Glomerular endothelial cell (primary cell): ENCODE data around the gene MSI2. TPM values are rescaled to one million over a fixed set of nuclear protein-coding genes. Genes with fewer than 3 reads are reported as not detected.

Experiments
- DNase-seq: peaks from one replicate; pipeline ENCODE4 v3.0.0-alpha.2; 2011; ENCODE audit warnings: low read depth, low spot score; ENCODE audit errors: extremely low read depth
- total RNA-seq: library from RNA; depleted of rRNA; stranded (reverse); fragments of >200 nt; gene quantifications from 2 replicates; pipeline ENCODE4 v1.2.3, GENCODE V29; 2015

Gene MSI2
- total RNA-seq, 1 donor from 2014 or later = 15.9 TPM

DNA sequence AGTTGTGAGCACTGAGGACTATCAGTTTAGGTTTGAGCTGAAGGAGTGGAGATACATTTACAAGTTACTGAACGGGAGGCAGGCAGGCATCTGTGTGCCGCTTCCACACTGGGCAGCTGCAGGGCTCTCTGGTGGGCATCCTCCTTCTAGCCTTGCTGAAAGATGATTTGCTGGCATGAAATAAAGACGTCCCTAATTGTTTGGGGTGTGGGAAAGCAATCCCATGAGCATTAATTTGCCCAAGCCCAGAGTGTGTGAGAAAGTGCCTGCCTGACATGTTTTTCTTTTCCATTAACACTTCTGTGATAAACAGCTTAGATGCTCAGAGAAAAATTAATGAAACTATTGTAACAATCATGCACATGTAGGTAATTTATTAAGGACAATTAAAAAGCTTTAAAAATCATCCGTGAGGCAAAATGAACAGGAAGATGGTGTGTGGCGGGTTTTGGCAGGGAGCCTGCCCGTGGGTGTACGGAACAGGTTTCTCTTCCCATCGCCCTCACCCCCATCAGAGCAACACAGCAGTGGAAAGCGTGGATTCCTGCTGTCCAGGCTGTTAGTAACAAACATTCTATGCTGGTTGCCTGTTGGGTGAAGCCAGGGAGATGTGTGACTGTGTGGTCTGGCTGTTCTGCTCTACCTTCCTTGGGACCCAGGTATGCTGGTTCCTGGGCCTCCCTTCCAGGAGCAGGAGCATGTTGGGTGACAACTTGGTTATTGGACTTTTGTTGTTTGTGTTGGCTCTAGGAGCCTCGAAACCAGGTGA lies 191.9 kb downstream of the MSI2 start:
- no peak for DNase-seq

DNA sequence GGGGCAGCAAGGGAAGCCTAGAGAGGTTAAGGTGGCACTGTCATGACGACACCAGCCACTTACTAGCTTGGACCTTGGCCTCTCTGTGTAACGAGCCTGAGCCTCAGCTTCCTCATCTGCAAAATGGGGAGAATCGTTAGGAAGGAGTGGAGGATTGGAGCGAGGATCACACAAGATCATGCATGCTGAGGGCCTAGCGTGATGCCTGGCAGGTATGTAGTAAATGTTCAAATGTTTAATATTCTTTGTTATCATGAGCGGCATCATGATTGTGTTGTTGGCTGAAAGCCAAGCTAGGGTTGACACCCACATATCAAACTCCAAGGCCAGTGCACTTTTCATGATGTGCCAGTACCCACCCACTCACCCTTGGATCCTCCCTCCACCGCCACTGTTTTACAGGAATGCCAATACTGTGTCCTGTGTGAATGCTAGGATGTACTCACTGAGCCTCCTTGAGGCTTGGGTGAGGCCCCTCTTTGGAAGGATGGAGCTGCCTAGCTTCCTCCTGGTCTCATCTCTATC lies 192.5 kb downstream of the MSI2 start:
- DNase-seq = no peak

DNA sequence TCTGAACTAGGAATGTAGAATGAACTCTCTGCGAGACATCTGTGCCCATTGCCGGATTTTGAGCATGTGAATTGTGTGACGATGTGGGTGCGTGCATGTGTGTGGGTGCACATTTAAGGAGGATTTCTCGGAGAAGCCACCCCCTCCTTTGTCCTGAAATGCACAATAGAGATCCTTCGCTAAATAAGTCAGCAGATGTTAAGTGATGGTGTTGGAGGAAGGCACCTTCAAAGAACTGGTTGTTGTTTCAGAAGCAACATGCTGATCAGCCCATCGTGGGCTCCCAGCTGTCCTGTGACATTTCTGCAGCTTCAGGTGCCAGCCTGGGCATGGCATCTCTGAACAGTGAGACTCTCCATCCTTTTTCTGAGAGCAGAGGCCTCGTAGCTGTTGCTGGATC lies 194.9 kb downstream of the MSI2 start:
- no peak for DNase-seq

DNA sequence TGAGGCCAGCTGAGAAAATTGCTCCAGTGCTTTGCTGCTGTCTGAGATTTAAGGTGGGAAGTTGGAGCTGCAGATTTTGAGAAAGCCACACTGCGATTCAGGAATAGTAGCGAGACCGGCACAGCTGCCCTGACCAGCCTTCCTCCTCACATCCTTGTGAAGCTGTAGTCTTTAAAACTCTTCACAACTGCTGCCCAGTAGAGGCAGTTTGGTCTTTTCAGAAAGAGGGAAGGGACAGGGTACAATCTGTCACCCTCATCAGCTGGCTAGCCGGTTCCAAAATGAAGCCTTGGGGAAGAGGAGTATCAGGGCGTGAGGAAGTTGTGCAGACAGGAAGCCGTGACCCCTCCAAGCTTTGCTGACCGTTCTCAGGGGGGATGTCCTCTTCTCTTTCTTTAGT lies 195.3 kb downstream of the MSI2 start:
- no peak for DNase-seq

DNA sequence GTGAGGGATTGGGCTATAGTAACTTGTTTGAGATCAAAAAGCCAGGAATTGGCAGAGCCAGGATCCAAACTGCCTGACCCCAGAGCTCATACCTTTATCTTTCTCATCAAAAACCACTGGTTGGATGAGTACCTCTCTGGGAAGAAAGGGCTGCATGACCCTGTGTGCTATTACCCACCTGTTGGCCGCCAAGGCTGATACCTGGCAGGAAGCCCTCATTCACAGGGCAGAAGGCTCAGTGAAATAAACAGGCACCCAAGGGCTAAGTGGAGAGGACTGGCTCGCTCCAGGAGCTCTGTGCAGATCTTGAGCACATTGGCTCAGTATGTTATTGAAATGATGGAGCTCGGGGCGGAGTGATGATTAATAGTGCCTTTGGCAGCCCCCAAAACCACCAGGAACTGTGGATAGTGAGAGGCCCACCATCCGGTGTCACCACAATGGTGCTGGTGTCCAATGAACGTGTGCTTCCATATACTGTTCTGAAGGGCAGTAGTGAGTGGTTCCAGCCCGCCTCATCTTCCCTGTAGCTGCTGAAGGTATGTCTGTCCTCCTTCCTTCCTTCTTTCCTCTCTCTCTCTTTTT lies 197.6 kb downstream of the MSI2 start:
- DNase-seq = no peak

DNA sequence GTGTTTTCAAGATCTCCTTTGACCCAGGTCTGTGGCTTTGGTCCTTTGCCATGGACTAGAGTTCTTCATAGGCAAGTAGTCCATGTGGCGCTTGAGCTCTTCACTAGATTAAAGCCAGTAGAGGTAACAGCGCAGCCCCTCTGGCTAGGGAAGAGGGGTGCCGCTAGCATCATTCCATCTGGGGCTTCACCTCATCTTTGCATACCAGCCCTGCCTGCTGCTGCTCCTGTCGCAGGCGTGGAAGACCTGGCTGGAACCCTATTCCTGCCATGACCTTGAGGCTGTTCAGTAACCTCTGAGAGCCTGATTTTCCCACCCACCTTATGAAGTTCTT lies 198.4 kb downstream of the MSI2 start:
- DNase-seq = no peak

DNA sequence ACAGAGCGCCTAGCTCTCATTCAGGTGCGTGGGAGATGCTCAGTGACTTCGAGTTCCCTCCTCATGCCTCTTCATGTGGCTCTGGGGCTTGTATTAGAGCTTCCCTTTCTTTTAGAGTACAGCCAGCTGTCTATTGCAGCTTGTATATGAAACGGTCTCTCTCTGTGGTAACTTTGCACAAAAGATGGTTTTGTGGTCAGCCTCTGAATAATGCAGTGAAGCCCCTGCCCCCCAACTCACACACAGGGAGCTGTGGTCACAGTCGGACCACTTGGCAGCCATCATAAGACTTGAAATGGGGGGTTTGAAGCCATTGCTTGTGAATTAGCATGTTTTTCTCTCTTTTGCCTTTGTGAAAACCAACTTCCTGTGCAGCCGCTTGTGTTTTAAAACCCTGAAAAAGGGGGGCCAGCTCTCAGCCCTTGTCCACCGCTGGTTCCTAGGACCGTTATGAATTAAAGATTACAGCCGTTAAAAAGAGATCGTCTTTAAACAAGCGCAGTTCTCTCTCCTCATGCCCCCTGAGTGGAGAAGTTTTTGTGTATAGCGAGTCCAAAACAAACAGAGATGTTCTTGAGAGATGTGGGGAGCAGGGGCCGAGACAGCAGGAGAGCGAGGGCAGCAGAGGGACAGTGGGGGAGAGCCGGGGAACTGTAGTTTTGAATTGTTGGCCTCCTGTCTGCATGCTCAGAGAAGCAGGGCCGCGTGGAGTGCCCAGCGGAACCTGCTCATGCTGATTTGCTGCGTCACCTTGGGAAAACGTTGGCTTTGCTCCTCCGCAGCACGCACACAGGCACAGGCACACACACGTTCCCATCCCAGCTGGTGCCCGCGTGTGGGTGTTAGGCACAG lies 199.0 kb downstream of the MSI2 start:
- no peak for DNase-seq

DNA sequence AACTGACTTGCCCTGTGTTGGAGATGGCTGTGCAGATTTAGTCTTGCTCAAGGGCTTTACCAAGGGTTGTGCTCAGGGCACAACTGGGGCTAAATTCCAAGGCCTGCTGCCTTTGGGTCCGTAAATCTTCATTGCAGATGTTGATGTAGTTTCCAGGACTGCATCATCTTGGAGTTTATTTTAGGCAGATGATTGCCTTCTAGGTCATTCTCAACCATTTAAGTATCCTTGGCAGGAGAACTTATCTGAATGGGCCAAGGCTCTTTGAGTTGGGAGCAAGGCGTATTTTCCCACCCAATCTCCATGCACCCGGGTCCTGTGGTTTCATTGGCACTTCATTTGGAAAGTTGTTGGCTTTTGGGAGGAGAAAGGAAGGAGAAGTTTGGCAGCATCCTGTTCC lies 200.3 kb downstream of the MSI2 start:
- DNase-seq = no peak

DNA sequence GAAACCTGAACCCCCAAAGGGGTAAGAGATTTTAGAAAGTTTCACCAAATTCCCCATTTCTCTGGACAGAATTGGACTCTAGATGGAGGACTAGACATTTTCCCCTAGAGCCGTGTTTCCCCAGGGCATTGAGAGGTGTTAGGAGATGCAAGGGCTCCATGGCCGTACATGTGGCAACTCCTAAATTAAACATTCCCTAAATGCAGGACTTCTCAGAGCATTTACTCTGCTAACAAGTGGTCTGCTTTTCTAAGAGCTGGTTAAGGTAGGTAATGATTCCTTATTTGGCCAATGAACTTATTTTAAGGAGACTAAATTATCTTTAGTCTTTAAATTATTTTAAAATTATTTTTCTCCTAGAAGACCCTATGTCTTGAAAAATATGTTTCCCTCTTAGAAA lies 200.9 kb downstream of the MSI2 start:
- no peak for DNase-seq

DNA sequence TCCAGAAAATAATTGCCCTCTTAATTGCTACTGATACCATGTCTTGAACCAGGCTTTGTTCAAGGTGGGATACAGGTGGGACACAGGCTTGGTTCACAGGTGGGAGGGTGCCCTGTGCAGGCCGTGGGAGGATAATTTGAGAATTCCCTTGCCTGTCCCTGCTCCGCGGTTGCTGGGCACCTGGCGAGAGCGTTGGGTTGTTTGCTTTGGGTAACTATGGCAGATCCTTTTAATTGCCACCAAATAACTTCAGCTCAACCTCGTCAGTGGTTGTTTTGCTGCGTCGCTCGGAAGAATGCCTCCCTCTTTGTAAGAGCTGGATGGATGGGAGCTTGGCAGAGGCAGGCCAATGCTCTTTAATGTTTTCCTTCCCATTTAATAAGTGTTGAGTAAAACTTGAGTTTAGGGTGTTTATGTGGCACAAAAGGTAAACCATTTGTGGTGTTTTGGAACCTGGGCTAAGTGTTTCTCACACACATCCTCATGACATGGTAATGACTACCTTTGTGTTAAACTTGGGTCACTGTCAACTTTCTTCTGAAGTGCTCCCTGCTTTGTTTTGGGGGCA lies 202.5 kb downstream of the MSI2 start:
- DNase-seq = no peak

DNA sequence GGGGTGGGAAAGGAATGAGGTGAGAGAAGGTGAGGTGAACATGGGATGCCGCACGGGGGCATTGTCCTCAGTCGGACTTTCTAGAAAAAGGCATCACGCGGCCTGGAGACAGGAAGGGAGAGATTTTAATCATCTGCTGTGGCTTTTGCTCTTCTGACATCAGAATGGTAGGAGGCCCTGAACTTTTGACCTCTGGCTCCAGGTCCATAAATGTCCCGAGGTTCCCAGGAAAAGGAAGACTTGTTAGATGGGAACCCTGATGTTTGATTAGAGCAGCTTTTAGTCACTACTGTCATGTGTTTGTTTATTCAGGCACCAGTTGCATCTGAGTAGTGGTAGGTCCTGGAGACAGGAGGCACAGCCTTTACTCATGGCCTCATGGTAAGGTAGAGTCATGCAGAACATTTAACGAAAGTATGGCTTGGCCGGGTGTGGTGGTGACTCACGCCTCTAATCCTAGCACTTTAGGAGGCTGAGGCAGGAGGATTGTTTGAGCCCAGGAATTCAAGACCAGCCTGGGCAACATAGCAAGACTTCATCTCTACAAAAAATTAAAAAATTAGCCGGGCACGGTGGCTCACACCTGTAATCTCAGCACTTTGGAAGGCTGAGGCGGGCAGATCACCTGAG lies 203.1 kb downstream of the MSI2 start:
- DNase-seq = no peak

DNA sequence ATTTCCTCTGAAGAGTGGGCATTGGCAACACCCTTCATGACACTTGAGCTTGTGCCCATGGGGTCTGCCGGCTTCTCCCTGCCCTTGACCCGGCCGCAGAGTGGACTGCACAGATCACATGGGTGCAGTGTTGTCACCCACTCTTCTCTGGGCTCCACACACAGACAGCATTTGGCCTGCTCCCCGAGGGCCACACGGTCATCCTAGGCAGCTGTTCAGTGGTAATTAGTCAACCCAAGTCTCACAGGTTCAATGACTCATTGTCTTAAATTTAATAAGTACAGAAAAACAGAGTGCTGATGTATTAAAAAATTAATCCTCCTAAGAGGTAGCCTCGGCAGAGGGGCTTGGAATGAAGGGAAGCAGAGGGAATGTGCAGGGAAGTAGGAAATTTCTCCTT lies 204.8 kb downstream of the MSI2 start:
- no peak for DNase-seq

DNA sequence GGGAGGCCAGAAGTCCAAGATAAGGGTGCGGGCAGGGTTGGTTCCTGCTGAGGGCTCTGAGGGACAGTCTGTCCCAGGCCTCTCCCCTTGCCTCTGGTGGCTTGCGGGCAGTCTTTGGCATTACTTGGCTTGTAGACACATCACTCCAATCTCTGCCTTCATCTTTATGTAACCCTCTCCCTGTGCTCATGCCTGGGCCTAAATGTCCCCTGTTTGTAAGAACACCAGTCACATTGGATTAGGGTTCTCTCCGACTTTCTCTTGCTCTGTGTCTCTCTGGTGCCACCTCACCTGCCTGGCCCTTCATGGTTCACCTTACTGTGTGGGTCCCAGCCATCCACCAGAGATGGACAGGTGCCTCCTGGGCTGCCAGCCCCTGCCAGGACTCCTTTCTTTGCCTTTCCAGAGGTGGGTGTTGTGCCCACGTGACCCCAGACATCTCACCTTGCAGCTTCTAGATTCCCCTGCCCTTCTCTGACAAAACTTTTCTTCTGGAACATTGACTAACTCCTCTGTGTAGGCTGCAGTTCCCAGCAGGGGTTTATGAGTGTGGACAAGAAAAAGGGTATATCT lies 205.8 kb downstream of the MSI2 start:
- DNase-seq = no peak

DNA sequence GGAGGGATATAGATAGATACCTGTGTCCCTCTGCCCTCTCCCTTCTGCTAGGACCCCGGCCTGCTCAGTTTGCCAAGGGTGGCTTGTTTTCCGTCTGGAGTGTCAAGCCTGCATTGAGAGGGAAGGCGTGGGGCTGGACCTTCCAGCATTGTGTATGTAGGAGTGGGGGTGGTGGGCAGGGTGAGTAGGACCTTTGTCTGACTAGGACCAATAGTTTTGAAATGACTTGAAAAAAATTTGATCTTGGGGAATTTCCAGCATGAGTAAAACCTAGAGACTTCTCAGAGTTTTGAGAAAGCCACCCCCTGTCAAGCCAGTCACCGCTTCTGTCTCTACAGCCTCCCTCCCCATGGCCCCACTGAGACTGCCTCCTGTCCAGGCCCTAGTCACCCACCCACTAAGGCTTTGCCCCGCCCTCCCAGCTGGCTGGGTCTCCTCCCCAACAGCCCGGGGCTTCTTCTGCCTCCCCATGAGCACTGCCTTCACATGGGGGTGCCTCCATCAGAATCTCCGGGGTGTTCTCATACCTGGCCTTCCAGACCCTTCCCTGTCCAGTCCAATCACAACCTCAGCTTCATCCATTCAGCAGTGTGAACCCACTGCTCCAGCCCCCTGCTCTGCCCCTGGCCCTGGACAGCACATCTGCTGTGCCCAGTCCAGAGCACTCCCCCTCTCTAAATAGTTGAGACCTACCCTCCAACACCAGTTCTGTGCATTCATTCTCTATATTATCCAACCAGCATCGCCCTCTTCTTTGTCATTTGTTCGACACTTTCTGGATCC lies 207.0 kb downstream of the MSI2 start:
- DNase-seq = no peak

DNA sequence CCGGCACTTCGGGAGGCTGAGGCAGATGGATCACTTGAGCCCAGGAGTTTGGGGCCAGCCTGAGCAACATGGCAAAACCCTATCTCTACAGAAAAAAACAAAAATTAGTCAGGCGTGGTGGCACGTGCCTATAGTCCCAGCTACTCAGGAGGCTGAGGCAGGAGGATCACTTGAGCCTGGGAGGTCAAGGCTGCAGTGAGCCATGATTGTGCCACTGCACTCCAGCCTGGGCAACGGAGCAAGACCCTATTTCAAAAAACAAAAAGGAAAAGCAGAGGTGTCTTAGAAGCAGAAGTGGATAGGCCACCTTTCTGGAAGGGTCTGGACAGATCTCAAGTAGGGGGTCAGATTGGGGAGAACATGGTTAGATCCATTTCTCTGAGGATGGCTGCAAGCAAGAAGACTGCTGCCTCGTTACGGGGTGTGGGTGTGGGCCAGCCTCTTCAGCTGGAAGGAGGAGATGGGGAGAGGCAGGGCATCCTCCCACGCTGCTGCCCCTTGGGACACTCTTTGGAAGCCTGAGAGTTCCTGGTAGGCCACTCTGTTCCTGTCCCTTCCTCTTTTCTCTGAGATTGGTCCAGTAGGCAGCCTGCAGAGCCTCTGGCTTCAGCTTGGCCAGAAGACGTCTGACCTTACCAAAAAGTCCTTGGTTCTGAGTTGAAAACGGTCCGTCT lies 208.0 kb downstream of the MSI2 start:
- DNase-seq = no peak

DNA sequence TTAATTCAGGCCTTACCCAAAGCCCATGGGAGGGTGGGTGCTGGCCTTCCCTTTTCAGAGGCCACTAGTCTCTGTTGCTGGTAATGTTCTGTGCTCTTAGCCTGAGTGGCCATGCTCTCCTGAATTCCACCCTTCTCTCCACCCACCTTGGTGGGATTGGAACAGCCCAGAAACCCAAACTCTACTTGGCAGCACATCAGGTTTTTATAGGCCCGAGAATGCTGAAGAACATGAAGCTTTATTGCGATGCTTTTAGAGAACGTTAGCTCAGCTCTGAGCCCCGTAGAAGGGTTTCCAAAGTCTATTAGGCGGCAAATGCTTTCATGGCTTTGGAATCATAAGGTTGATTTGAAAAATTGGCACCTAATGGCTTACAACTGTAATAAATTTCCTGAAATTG lies 209.3 kb downstream of the MSI2 start:
- DNase-seq = no peak

DNA sequence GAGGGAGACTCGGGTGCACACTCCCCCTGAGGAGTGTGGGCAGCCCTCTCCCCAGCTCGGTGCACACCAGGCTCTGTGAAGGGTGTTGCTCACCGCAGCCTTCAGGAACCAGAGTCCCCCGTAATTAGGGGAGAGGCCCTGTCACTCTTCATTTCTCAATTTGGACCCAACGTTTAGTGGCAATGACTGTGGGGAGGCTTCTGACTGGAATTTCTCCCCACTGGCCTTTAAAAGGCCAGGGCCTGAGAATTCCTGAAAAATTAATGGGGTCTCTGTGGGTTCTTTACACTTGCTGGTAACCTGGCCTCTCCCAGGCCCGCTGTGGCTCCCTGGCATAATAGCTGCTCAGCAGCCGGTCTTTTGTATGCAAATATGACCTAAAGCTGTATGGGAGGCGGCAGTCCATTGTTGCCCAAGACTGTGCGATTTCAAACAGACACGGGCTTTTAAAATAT lies 209.7 kb downstream of the MSI2 start:
- no peak for DNase-seq

DNA sequence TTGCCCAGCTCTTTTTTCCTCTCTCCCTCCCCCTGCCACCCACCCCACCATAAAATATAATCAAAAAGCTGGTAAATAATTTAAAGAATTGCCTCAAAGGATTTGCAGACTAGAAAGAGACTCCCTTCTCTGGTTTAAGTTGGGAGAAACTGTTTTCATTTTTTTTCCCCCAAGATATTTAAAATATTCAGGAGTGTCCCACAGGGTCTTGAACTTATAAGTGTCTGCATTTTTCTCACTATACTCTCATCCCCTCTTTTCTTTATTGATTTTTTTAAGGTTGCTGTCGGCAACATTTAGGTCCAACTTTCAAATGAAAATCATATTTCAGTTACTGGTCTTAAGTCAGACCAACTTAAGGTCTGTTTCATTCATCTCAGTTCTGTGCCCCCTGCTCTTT lies 210.2 kb downstream of the MSI2 start:
- no peak for DNase-seq

DNA sequence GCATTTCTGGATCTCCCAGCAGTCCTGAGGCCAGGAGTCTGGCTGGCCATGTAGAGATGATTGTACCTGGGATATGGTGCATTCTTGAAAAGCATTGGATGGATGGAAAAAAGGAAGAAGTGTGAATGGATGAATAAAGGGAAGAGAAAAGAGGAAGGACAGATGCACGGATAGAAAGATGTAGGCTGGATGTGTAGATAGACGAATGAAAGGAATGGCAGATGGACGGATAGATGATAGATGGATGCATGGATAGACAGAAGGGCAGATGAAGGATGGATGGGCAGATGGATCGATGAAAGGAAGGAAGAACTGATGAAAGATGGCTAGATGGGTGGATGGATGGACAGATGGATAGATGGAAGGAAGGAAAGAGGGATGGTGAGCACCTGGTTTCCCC lies 210.9 kb downstream of the MSI2 start:
- DNase-seq = no peak
